ENCODE results near the gene VCL.

DNA sequence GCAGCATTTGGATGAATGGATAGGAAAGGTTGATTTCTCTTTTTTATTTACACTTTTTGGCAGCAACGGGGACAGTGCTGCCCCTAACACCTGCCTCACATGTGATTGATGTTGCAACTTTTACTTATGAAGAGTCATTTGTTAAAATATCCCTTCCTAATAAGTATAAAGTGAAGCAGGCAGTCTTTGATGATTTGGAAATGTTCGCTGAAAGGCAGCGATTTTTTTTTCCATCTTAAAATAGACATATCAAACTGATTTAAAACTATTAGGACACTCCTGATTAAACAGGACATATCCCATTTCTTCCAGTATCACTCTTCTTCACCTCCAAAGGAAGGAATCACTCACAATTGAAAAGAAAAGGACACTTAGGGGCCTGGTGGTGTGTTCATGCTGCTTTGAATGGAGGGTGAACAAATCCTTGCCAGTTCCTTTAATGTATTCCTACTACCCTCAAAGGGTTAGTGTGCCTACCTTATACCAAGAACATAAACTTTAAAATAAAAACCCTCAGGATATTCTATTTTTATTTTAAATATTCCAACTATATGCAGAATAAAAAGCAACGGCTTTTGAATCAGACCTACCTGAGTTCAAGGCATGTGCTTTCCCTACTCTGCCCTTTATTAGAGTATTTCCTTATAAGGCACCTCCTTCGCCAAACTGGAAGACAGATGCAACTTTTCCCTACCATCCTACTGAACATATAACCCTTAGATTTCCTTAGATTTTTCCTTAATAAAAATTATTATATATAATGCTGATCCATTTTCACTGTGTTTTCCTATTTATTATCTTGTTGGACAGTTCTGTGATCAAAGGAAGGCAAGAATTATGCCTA lies 154.2 kb downstream of the VCL start:
- TF ChIP-seq POLR2A (IDR thresholded peaks at IDR 0.05; ENCODE audit: borderline replicate concordance, extremely low read depth, insufficient read depth, insufficient read length) (no peak), EZH2 (IDR thresholded peaks at IDR 0.05) (no peak), POLR2AphosphoS5 (IDR thresholded peaks at IDR 0.05; ENCODE audit: low read depth, low read length) (no peak), RAD21 (IDR thresholded peaks at IDR 0.05; ENCODE audit: low read depth) (no peak), ZNF274 (IDR thresholded peaks at IDR 0.05; ENCODE audit: low read depth, low read length) (no peak), FOSL1 (IDR thresholded peaks at IDR 0.05; ENCODE audit: low read depth) (no peak)
- TF ChIP-seq, protein P1, sequence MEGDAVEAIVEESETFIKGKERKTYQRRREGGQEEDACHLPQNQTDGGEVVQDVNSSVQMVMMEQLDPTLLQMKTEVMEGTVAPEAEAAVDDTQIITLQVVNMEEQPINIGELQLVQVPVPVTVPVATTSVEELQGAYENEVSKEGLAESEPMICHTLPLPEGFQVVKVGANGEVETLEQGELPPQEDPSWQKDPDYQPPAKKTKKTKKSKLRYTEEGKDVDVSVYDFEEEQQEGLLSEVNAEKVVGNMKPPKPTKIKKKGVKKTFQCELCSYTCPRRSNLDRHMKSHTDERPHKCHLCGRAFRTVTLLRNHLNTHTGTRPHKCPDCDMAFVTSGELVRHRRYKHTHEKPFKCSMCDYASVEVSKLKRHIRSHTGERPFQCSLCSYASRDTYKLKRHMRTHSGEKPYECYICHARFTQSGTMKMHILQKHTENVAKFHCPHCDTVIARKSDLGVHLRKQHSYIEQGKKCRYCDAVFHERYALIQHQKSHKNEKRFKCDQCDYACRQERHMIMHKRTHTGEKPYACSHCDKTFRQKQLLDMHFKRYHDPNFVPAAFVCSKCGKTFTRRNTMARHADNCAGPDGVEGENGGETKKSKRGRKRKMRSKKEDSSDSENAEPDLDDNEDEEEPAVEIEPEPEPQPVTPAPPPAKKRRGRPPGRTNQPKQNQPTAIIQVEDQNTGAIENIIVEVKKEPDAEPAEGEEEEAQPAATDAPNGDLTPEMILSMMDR (IDR thresholded peaks at IDR 0.05 in 2 of 3, conservative IDR thresholded peaks at IDR 0.05 in 1 of 3; ENCODE audit: borderline replicate concordance in 1 of 3, insufficient read depth in 1 of 3, low read depth in 2 of 3, low read length in 2 of 3): no peak
- TF ChIP-seq, protein P2, sequence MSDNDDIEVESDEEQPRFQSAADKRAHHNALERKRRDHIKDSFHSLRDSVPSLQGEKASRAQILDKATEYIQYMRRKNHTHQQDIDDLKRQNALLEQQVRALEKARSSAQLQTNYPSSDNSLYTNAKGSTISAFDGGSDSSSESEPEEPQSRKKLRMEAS (IDR thresholded peaks at IDR 0.05): no peak

All from HCT116 (cell line).